Measurements from ENCODE around the gene LAPTM5. TPM values are rescaled to one million over a fixed set of nuclear protein-coding genes. Genes with fewer than 3 reads are reported as not detected.

LAPTM5 gene
- total and polyA plus RNA-seq, 4 donors = 18.0 to 46.2 (median 28.1) TPM

GRCh38 chr1:30743584-30744059 lies 14.0 kb downstream of the LAPTM5 start:
- no peaks in the 10 kb centered on the region for H3K9me3 ChIP-seq (ENCODE audit: control insufficient read depth in 4 of 4, low read length in 3 of 4)
- peaks cover 0 to 8% (median 5%) of the 10 kb centered on the region in 4 donors for H3K4me1 ChIP-seq (ENCODE audit: control insufficient read depth in 4 of 4, insufficient read depth in 4 of 4, low read length in 3 of 4)
- WGBS = 69% methylated on average over 4 of the region's 4 CpGs
- no peak for DNase-seq (ENCODE audit: low spot score)
- peak overlapping the region in 1 of 2 donors; percentile 21 for H3K27ac ChIP-seq (ENCODE audit: low read depth in 1 of 2, low read length in 2 of 2)
- no peak for TF ChIP-seq MAX (IDR thresholded peaks at IDR 0.05)
- no peak for TF ChIP-seq RAD21 (IDR thresholded peaks at IDR 0.05)
- no peak for TF ChIP-seq JUND (IDR thresholded peaks at IDR 0.05)
- no peak for TF ChIP-seq RXRA (IDR thresholded peaks at IDR 0.05)
- no peak for TF ChIP-seq FOXA2 (IDR thresholded peaks at IDR 0.05)
- no peak for TF ChIP-seq FOXA1 (IDR thresholded peaks at IDR 0.05)
- TF ChIP-seq REST (IDR thresholded peaks at IDR 0.05) = no peak
- H3K27me3 ChIP-seq (ENCODE audit: control insufficient read depth in 4 of 4, insufficient read depth in 4 of 4, low read length in 3 of 4) = no peaks in the 10 kb centered on the region
- no peak overlapping the region for H3K9ac ChIP-seq (ENCODE audit: low read depth in 1 of 2, low read length in 2 of 2)
- peaks cover 0 to 3% (median 2%) of the 10 kb centered on the region in 4 donors for H3K36me3 ChIP-seq (ENCODE audit: control insufficient read depth in 4 of 4, insufficient read depth in 3 of 4, low read depth in 1 of 4, low read length in 3 of 4)
- H3K4me3 ChIP-seq (ENCODE audit: low read depth in 1 of 3, low read length in 3 of 3) = no peak overlapping the region

GRCh38 chr1:30742963-30743559 lies 14.5 kb downstream of the LAPTM5 start:
- Histone ChIP-seq H3K4me1 (ENCODE audit: control insufficient read depth in 4 of 4, insufficient read depth in 4 of 4, low read length in 3 of 4) (peaks cover 0 to 8% (median 5%) of the 10 kb centered on the region in 4 donors), H3K9me3 (ENCODE audit: control insufficient read depth in 4 of 4, low read length in 3 of 4) (no peaks in the 10 kb centered on the region), H3K9ac (ENCODE audit: low read depth in 1 of 2, low read length in 2 of 2) (no peak overlapping the region), H3K27me3 (ENCODE audit: control insufficient read depth in 4 of 4, insufficient read depth in 4 of 4, low read length in 3 of 4) (no peaks in the 10 kb centered on the region), H3K27ac (ENCODE audit: low read depth in 1 of 2, low read length in 2 of 2) (no peak overlapping the region), H3K4me3 (ENCODE audit: low read depth in 1 of 3, low read length in 3 of 3) (no peak overlapping the region), H3K36me3 (ENCODE audit: control insufficient read depth in 4 of 4, insufficient read depth in 3 of 4, low read depth in 1 of 4, low read length in 3 of 4) (peaks cover 0 to 8% (median 2%) of the 10 kb centered on the region in 4 donors)
- no peak for DNase-seq (ENCODE audit: low spot score)
- WGBS = 95% methylated on average over 3 of the region's 3 CpGs
- no peak for TF ChIP-seq TAF1 (conservative IDR thresholded peaks at IDR 0.05)
- TF ChIP-seq ZBTB33 (IDR thresholded peaks at IDR 0.05) = no peak

- Histone ChIP-seq H3K36me3 (ENCODE audit: control insufficient read depth in 4 of 4, insufficient read depth in 3 of 4, low read depth in 1 of 4, low read length in 3 of 4) (peaks cover 0 to 10% (median 4%) of the 10 kb centered on the region in 4 donors), H3K27me3 (ENCODE audit: control insufficient read depth in 4 of 4, insufficient read depth in 4 of 4, low read length in 3 of 4) (no peaks in the 10 kb centered on the region), H3K4me1 (ENCODE audit: control insufficient read depth in 4 of 4, insufficient read depth in 4 of 4, low read length in 3 of 4) (peaks cover 0 to 8% (median 3%) of the 10 kb centered on the region in 4 donors), H3K9ac (ENCODE audit: low read depth in 1 of 2, low read length in 2 of 2) (no peak overlapping the region), H3K27ac (ENCODE audit: low read depth in 1 of 2, low read length in 2 of 2) (no peak overlapping the region), H3K4me3 (ENCODE audit: low read depth in 1 of 3, low read length in 3 of 3) (no peak overlapping the region), H3K9me3 (ENCODE audit: control insufficient read depth in 4 of 4, low read length in 3 of 4) (no peaks in the 10 kb centered on the region)
- no peak for DNase-seq (ENCODE audit: low spot score)
- 86% methylated on average over 11 of the region's 11 CpGs for WGBS
- no peak for TF ChIP-seq HNF4G (IDR thresholded peaks at IDR 0.05)
- TF ChIP-seq MAX (IDR thresholded peaks at IDR 0.05) = no peak
- TF ChIP-seq FOXA2 (IDR thresholded peaks at IDR 0.05) = no peak
- no peak for TF ChIP-seq FOXA1 (IDR thresholded peaks at IDR 0.05)
- TF ChIP-seq SP1 (IDR thresholded peaks at IDR 0.05) = no peak
- no peak for TF ChIP-seq TAF1 (conservative IDR thresholded peaks at IDR 0.05)
- no peak for TF ChIP-seq JUND (IDR thresholded peaks at IDR 0.05)
- TF ChIP-seq GABPA (IDR thresholded peaks at IDR 0.05 in 1 of 2, conservative IDR thresholded peaks at IDR 0.05 in 1 of 2) = no peak
- TF ChIP-seq CTCF (IDR thresholded peaks at IDR 0.05; ENCODE audit: low read depth, low read length, missing input control) = no peak
- TF ChIP-seq EGR1 (IDR thresholded peaks at IDR 0.05; ENCODE audit: low read depth in 2 of 2) = no peak
- TF ChIP-seq ATF3 (IDR thresholded peaks at IDR 0.05) = no peak
- TF ChIP-seq RXRA (IDR thresholded peaks at IDR 0.05) = no peak
- TF ChIP-seq YY1 (IDR thresholded peaks at IDR 0.05) = no peak
Measured at GRCh38 chr1:30742300-30742962, 15.1 kb downstream of the LAPTM5 start.
